HEK293 (cell line): ENCODE results near the gene BORCS5.
A peak's percentile ranks its signal among the peaks of the same experiment; 100 is the strongest.

ENCODE experiments used
- AEBP2 ChIP-seq: fragments of 450-650 bp; formaldehyde crosslinking; IDR thresholded peaks from 2 replicates; pipeline ENCODE4 v1.5.1; 2016; ENCODE audit warnings: missing biosample characterization, missing genetic modification characterization, borderline replicate concordance
- GFI1B ChIP-seq: fragments of 450-650 bp; formaldehyde crosslinking; IDR thresholded peaks from 2 replicates; pipeline ENCODE4 v1.5.1; 2016; ENCODE audit warnings: missing biosample characterization, missing genetic modification characterization
- GLIS1 ChIP-seq: fragments of 450-650 bp; formaldehyde crosslinking; IDR thresholded peaks from 2 replicates; pipeline ENCODE4 v1.5.1; 2016; ENCODE audit warnings: missing biosample characterization, missing genetic modification characterization
- GLIS2 ChIP-seq: fragments of 450-650 bp; formaldehyde crosslinking; IDR thresholded peaks from 2 replicates; pipeline ENCODE4 v1.5.1; 2016; ENCODE audit warnings: missing biosample characterization, missing genetic modification characterization
- HIC1 ChIP-seq: fragments of 450-650 bp; formaldehyde crosslinking; IDR thresholded peaks from 2 replicates; pipeline ENCODE4 v1.5.1; 2016; ENCODE audit warnings: missing biosample characterization, missing genetic modification characterization
- HOXC10 ChIP-seq: sonication (generic); formaldehyde crosslinking; IDR thresholded peaks from 2 replicates; pipeline ENCODE4 v1.8.1; 2023; ENCODE audit warnings: mild to moderate bottlenecking, missing genetic modification reagents
- KLF1 ChIP-seq: fragments of 450-650 bp; formaldehyde crosslinking; IDR thresholded peaks from 2 replicates; pipeline ENCODE4 v1.5.1; 2016; ENCODE audit warnings: missing biosample characterization, missing genetic modification characterization
- YY1 ChIP-seq: fragments of 450-650 bp; formaldehyde crosslinking; IDR thresholded peaks from 2 replicates; pipeline ENCODE4 v1.5.1; 2018; ENCODE audit warnings: missing biosample characterization, missing genetic modification characterization
- ZFHX2 ChIP-seq: fragments of 450-650 bp; formaldehyde crosslinking; conservative IDR thresholded peaks from 2 replicates; pipeline ENCODE4 v1.5.1; 2016; ENCODE audit warnings: missing biosample characterization, missing genetic modification characterization
- ZNF10 ChIP-seq: fragments of 450-650 bp; formaldehyde crosslinking; IDR thresholded peaks from 2 replicates; pipeline ENCODE4 v1.5.1; 2017; ENCODE audit warnings: missing biosample characterization, missing genetic modification characterization
- ZNF112 ChIP-seq: fragments of 450-650 bp; formaldehyde crosslinking; IDR thresholded peaks from 2 replicates; pipeline ENCODE4 v1.5.0; 2017; ENCODE audit warnings: missing biosample characterization, missing genetic modification characterization
- ZNF114 ChIP-seq: fragments of 450-650 bp; formaldehyde crosslinking; IDR thresholded peaks from 2 replicates; pipeline ENCODE4 v1.5.0; 2017; ENCODE audit warnings: missing biosample characterization, missing genetic modification characterization
- ZNF146 ChIP-seq: fragments of 450-650 bp; formaldehyde crosslinking; IDR thresholded peaks from 2 replicates; pipeline ENCODE4 v1.5.1; 2016; ENCODE audit warnings: missing biosample characterization, missing genetic modification characterization
- ZNF155 ChIP-seq: fragments of 450-650 bp; formaldehyde crosslinking; IDR thresholded peaks from 2 replicates; pipeline ENCODE4 v1.5.1; 2016; ENCODE audit warnings: missing biosample characterization, missing genetic modification characterization
- ZNF335 ChIP-seq: fragments of 450-650 bp; formaldehyde crosslinking; conservative IDR thresholded peaks from 2 replicates; pipeline ENCODE4 v1.5.1; 2016; ENCODE audit warnings: missing biosample characterization, missing genetic modification characterization
- ZNF362 ChIP-seq: fragments of 450-650 bp; formaldehyde crosslinking; IDR thresholded peaks from 2 replicates; pipeline ENCODE4 v1.5.1; 2016; ENCODE audit warnings: missing biosample characterization, missing genetic modification characterization
- ZNF404 ChIP-seq: fragments of 450-650 bp; formaldehyde crosslinking; IDR thresholded peaks from 2 replicates; pipeline ENCODE4 v1.5.1; 2017; ENCODE audit warnings: missing biosample characterization, missing genetic modification characterization
- ZNF544 ChIP-seq: fragments of 450-650 bp; formaldehyde crosslinking; IDR thresholded peaks from 2 replicates; pipeline ENCODE4 v1.5.0; 2017; ENCODE audit warnings: missing biosample characterization, missing genetic modification characterization
- ZNF548 ChIP-seq: fragments of 450-650 bp; formaldehyde crosslinking; IDR thresholded peaks from 2 replicates; pipeline ENCODE4 v1.5.1; 2016; ENCODE audit warnings: missing biosample characterization, missing genetic modification characterization
- ZNF549 ChIP-seq: fragments of 450-650 bp; IDR thresholded peaks from 2 replicates; pipeline ENCODE4 v1.5.1; 2018; ENCODE audit warnings: missing biosample characterization, missing genetic modification characterization, mild to moderate bottlenecking, inconsistent platforms, moderate library complexity
- ZNF596 ChIP-seq: fragments of 450-650 bp; IDR thresholded peaks from 2 replicates; pipeline ENCODE4 v1.5.0; 2018; ENCODE audit warnings: missing biosample characterization, mild to moderate bottlenecking, missing genetic modification characterization, moderate library complexity
- ZNF654 ChIP-seq: fragments of 450-650 bp; formaldehyde crosslinking; IDR thresholded peaks from 2 replicates; pipeline ENCODE4 v1.5.1; 2016; ENCODE audit warnings: low read depth, missing biosample characterization, missing genetic modification characterization
- ZNF658 ChIP-seq: fragments of 450-650 bp; formaldehyde crosslinking; IDR thresholded peaks from 2 replicates; pipeline ENCODE4; 2016; ENCODE audit warnings: missing biosample characterization, missing genetic modification characterization
- ZNF664 ChIP-seq: fragments of 450-650 bp; formaldehyde crosslinking; IDR thresholded peaks from 2 replicates; pipeline ENCODE4 v1.5.1; 2016; ENCODE audit warnings: missing biosample characterization, missing genetic modification characterization
- ZNF768 ChIP-seq: fragments of 450-650 bp; formaldehyde crosslinking; IDR thresholded peaks from 2 replicates; pipeline ENCODE4 v1.5.1; 2018; ENCODE audit warnings: missing biosample characterization, mild to moderate bottlenecking, missing genetic modification characterization
- ZNF785 ChIP-seq: fragments of 450-650 bp; formaldehyde crosslinking; IDR thresholded peaks from 2 replicates; pipeline ENCODE4 v1.5.1; 2016; ENCODE audit warnings: missing biosample characterization, missing genetic modification characterization
- ZNF791 ChIP-seq: fragments of 450-650 bp; formaldehyde crosslinking; IDR thresholded peaks from 2 replicates; pipeline ENCODE4 v1.5.1; 2016; ENCODE audit warnings: missing biosample characterization, missing genetic modification characterization
- ZNF830 ChIP-seq: fragments of 450-650 bp; IDR thresholded peaks from 2 replicates; pipeline ENCODE4 v1.5.0; 2018; ENCODE audit warnings: missing biosample characterization, missing genetic modification characterization, low read depth, mild to moderate bottlenecking, moderate library complexity
- ZNF843 ChIP-seq: fragments of 450-650 bp; formaldehyde crosslinking; IDR thresholded peaks from 2 replicates; pipeline ENCODE4 v1.5.1; 2016; ENCODE audit warnings: missing biosample characterization, missing genetic modification characterization
- ZSCAN16 ChIP-seq: fragments of 450-650 bp; formaldehyde crosslinking; IDR thresholded peaks from 2 replicates; pipeline ENCODE4 v1.5.1; 2016; ENCODE audit warnings: missing biosample characterization, missing genetic modification characterization
- TF ChIP-seq, protein P1 (sequence below): fragments of 450-650 bp; formaldehyde crosslinking; IDR thresholded peaks from 2 replicates; pipeline ENCODE4 v1.5.1; 2016; ENCODE audit warnings: missing biosample characterization, missing genetic modification characterization, low read depth
- TF ChIP-seq, protein P2 (sequence below): fragments of 450-650 bp; formaldehyde crosslinking; IDR thresholded peaks from 2 replicates; pipeline ENCODE4 v1.5.1; 2016; ENCODE audit warnings: missing biosample characterization, missing genetic modification characterization
- TF ChIP-seq, protein P3 (sequence below): fragments of 450-650 bp; formaldehyde crosslinking; IDR thresholded peaks from 2 replicates; pipeline ENCODE4; 2016; ENCODE audit warnings: missing biosample characterization, missing genetic modification characterization

BORCS5 gene

GRCh38 chr12:12398026-12398859, 41.4 kb downstream of the BORCS5 start (continued):
- TF ChIP-seq, protein P1, sequence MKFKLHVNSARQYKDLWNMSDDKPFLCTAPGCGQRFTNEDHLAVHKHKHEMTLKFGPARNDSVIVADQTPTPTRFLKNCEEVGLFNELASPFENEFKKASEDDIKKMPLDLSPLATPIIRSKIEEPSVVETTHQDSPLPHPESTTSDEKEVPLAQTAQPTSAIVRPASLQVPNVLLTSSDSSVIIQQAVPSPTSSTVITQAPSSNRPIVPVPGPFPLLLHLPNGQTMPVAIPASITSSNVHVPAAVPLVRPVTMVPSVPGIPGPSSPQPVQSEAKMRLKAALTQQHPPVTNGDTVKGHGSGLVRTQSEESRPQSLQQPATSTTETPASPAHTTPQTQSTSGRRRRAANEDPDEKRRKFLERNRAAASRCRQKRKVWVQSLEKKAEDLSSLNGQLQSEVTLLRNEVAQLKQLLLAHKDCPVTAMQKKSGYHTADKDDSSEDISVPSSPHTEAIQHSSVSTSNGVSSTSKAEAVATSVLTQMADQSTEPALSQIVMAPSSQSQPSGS (tag by site-specific recombination), result peak; percentile 85
- no peak for TF ChIP-seq ZNF544 (tag by site-specific recombination)
- peak; percentile 97 for TF ChIP-seq ZNF10 (tag by site-specific recombination)
- TF ChIP-seq ZNF843 (tag by site-specific recombination), result peak; percentile 89
- TF ChIP-seq ZNF664 (tag by site-specific recombination), result no peak
- peak; percentile 20; the same call in 1 of the 2 replicates for TF ChIP-seq ZNF654 (tag by site-specific recombination)
- TF ChIP-seq ZNF404 (tag by site-specific recombination), result no peak
- TF ChIP-seq ZNF658 (tag by site-specific recombination), result no peak
- no peak for TF ChIP-seq KLF1
- peak; percentile 97 for TF ChIP-seq GFI1B
- peak; percentile 58 for TF ChIP-seq GLIS2 (tag by site-specific recombination)
- TF ChIP-seq ZNF548 (tag by site-specific recombination), result no peak
- no peak for TF ChIP-seq YY1 (tag by site-specific recombination)
- peak; percentile 78 for TF ChIP-seq ZFHX2 (tag by site-specific recombination)
- TF ChIP-seq, protein P2, sequence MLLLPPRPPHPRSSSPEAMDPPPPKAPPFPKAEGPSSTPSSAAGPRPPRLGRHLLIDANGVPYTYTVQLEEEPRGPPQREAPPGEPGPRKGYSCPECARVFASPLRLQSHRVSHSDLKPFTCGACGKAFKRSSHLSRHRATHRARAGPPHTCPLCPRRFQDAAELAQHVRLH, result no peak
- TF ChIP-seq ZSCAN16 (tag by site-specific recombination), result no peak
- TF ChIP-seq ZNF335 (tag by site-specific recombination), result peak; percentile 68
- peak; percentile 96 for TF ChIP-seq HIC1
- TF ChIP-seq ZNF362 (tag by site-specific recombination), result peak; percentile 99
- TF ChIP-seq ZNF830 (tag by site-specific recombination), result no peak
- no peak for TF ChIP-seq ZNF155 (tag by site-specific recombination)
- no peak for TF ChIP-seq ZNF549 (tag by site-specific recombination)
- no peak for TF ChIP-seq ZNF768 (tag by site-specific recombination)
- TF ChIP-seq, protein P3, sequence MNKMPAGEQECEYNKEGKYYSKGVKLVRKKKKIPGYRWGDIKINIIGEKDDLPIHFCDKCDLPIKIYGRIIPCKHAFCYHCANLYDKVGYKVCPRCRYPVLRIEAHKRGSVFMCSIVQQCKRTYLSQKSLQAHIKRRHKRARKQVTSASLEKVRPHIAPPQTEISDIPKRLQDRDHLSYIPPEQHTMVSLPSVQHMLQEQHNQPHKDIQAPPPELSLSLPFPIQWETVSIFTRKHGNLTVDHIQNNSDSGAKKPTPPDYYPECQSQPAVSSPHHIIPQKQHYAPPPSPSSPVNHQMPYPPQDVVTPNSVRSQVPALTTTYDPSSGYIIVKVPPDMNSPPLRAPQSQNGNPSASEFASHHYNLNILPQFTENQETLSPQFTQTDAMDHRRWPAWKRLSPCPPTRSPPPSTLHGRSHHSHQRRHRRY (tag by site-specific recombination), result no peak
- peak; percentile 6 for TF ChIP-seq ZNF146 (tag by site-specific recombination)
- no peak for TF ChIP-seq ZNF785 (tag by site-specific recombination)
- no peak for TF ChIP-seq ZNF596 (tag by site-specific recombination)
- peak; percentile 93 for TF ChIP-seq GLIS1 (tag by site-specific recombination)
- no peak for TF ChIP-seq ZNF112 (tag by site-specific recombination)
- TF ChIP-seq ZNF791 (tag by site-specific recombination), result no peak
- TF ChIP-seq HOXC10 (CRISPR knock-in tag), result no peak
- no peak for TF ChIP-seq ZNF114
- no peak for TF ChIP-seq AEBP2
